Stimulated activated CD4-positive, alpha-beta T cell treated with anti-CD3 and anti-CD28 coated beads, Interleukin-1b, Interleukin-23, amount 100 ng/mL, for 24 hours (primary cell): ENCODE data around the gene PAOX.
"Not testable (repeated sequence)": the region's sequence is repeated elsewhere in the genome, so short reads cannot be mapped to it uniquely, and the experiment has no call there.

Source experiments
- DNase-seq, 4 experiments: peaks; one replicate each; pipeline ENCODE4 v3.0.0-alpha.2; 2020; ENCODE audit warnings: low read depth in 4 of 4, low spot score in 1 of 4

PAOX gene

GRCh38 chr10:133431888-133432613 is 53.0 kb downstream of the PAOX start:
- not testable (repeated sequence) for DNase-seq

DNA sequence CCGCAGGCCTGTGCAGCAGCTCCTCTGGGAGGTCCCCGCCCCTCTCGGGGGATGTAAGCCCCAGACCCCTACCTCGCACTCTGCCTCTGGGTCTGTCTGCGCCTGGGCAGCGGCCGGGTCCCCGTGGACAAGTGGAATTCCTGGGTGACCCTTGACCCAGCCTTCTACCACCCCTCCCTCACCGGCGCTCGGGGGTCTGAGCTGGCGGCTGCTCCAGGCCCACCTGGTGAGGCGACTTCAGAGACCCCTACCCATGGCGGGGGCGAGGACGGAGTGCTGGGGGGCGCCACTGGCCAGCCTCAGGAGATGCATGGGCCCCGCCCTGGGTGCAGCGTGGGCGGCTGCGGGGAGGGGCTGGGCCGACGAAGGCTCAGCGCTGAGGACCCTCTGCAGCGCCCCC is 53.7 kb downstream of the PAOX start:
- DNase-seq: not testable (repeated sequence)

GRCh38 chr10:133438711-133439273 is 59.7 kb downstream of the PAOX start:
- no peak for DNase-seq

DNA sequence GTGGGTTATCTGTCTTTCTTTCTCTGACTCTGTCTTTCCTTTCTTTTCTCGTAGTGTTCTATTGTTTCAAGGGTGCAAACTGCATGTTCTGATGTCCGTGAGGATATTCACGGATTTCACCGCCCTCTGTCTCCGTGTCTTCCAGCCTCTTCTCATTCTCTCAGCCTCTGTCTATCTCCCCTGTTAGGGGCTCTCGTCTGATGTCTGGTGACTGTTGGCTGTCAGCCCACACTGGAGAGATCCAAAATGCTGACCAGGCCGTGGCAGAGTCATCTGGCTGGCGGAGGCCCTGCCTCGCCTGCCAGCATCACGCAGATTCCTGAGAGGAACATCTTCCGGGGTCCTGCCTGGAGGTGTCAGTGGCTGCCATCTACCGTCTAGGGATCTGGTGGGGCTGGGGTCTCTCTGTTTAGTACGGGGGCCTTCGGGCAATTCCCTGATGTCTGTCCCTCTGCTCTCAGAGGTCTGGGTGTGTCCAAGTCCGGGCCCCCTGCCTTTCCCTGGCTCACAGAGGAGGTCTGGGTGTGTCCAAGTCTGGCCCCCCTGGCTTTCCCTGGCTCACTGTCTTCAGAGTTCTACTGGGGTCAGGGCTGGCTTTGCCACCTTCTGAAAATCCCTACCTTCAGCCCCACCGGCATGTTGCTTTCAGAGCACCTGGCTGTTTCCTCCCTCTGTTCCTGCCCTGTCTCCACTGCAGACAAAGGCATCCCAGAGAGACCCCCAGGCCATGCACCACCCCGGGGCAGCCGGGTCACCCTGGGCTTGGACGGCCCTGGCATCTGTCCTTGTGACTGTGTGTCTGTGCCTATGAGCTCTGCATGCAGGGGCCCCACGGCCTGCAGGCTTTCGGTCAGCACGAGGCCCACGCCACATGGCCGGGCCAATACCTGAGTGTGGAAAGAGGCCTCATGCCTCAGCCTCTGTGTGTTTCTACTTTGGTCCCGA is 60.7 kb downstream of the PAOX start:
- no peak for DNase-seq

GRCh38 chr10:133440633-133441285 is 61.7 kb downstream of the PAOX start:
- DNase-seq: no peak
